Trophoblast cell (in vitro differentiated cells and primary cell): Measurements from ENCODE around the gene PARD6B.
"Not testable (repeated sequence)": the region's sequence is repeated elsewhere in the genome, so short reads cannot be mapped to it uniquely, and the experiment has no call there.

Experiments used
- DNase-seq, 2 donors: peaks; one replicate each; pipeline ENCODE4 v3.0.0-alpha.2; 2016
- H2AFZ ChIP-seq: 2 replicates; pipeline ENCODE4 v1.6.1; 2013; ENCODE audit warnings: low read length, moderate library complexity, mild to moderate bottlenecking; ENCODE audit not compliant: insufficient read depth, poor library complexity
- H2AK5ac ChIP-seq: 2 replicates; pipeline ENCODE4 v1.6.1; 2013; ENCODE audit warnings: mild to moderate bottlenecking, low read length
- H2BK120ac ChIP-seq: 2 replicates; pipeline ENCODE4 v1.6.1; 2013; ENCODE audit warnings: low read length, mild to moderate bottlenecking, moderate library complexity; ENCODE audit not compliant: insufficient read depth, poor library complexity
- H2BK12ac ChIP-seq: 2 replicates; pipeline ENCODE4 v1.6.1; 2013; ENCODE audit warnings: mild to moderate bottlenecking, low read length, moderate library complexity
- H2BK5ac ChIP-seq: 2 replicates; pipeline ENCODE4 v1.6.1; 2013; ENCODE audit warnings: low read length, low read depth, moderate library complexity, mild to moderate bottlenecking; ENCODE audit not compliant: poor library complexity
- H3K14ac ChIP-seq: 2 replicates; pipeline ENCODE4 v1.6.1; 2013; ENCODE audit warnings: mild to moderate bottlenecking, low read length
- H3K18ac ChIP-seq: 2 replicates; pipeline ENCODE4 v1.6.1; 2013; ENCODE audit warnings: mild to moderate bottlenecking, low read length
- H3K23ac ChIP-seq: 2 replicates; pipeline ENCODE4 v1.6.1; 2013; ENCODE audit warnings: low read length
- H3K27ac ChIP-seq: 2 replicates; pipeline ENCODE4 v1.5.1; 2013; ENCODE audit warnings: low read depth, mild to moderate bottlenecking, inconsistent platforms, low read length, moderate library complexity
- H3K27me3 ChIP-seq: 2 replicates; pipeline ENCODE4 v1.6.1; 2013; ENCODE audit warnings: inconsistent platforms, mild to moderate bottlenecking, low read length, moderate library complexity; ENCODE audit not compliant: insufficient read depth
- H3K36me3 ChIP-seq, 2 experiments: 1 replicate in 1 of 2; 2 replicates in 1 of 2; pipeline ENCODE4 v1.6.1; 2013; ENCODE audit warnings: low read length in 2 of 2, mild to moderate bottlenecking in 2 of 2, moderate library complexity in 1 of 2; ENCODE audit not compliant: insufficient read depth in 2 of 2, control insufficient read depth in 1 of 2
- H3K4ac ChIP-seq: 2 replicates; pipeline ENCODE4 v1.6.1; 2013; ENCODE audit warnings: low read depth, mild to moderate bottlenecking, low read length, moderate library complexity
- H3K4me1 ChIP-seq, 2 experiments: 1 replicate in 1 of 2; 2 replicates in 1 of 2; pipeline ENCODE4 v1.6.1; 2013; ENCODE audit warnings: low read length in 2 of 2, mild to moderate bottlenecking in 2 of 2, moderate library complexity in 1 of 2; ENCODE audit not compliant: insufficient read depth in 2 of 2, control insufficient read depth in 1 of 2
- H3K4me2 ChIP-seq: 2 replicates; pipeline ENCODE4 v1.6.1; 2013; ENCODE audit warnings: inconsistent platforms, mild to moderate bottlenecking, low read length, moderate library complexity
- H3K4me3 ChIP-seq: 2 replicates; pipeline ENCODE4 v1.5.1; 2013; ENCODE audit warnings: mild to moderate bottlenecking, low read depth, low read length, inconsistent platforms
- H3K79me1 ChIP-seq: one replicate; pipeline ENCODE4 v1.6.1; 2013; ENCODE audit warnings: low read length
- H3K79me2 ChIP-seq: 2 replicates; pipeline ENCODE4 v1.6.1; 2013; ENCODE audit warnings: low read length, mild to moderate bottlenecking; ENCODE audit not compliant: control insufficient read depth, insufficient read depth, poor library complexity
- H3K9ac ChIP-seq: 2 replicates; pipeline ENCODE4 v1.6.1; 2013; ENCODE audit warnings: mild to moderate bottlenecking, low read length
- H3K9me3 ChIP-seq: 2 replicates; pipeline ENCODE4 v1.6.1; 2013; ENCODE audit warnings: low read depth, mild to moderate bottlenecking, control low read depth, inconsistent platforms, low read length; ENCODE audit not compliant: insufficient read depth
- H4K12ac ChIP-seq: 2 replicates; pipeline ENCODE4 v1.6.1; 2013; ENCODE audit warnings: low read depth, mild to moderate bottlenecking, low read length, moderate library complexity
- H4K8ac ChIP-seq: 2 replicates; pipeline ENCODE4 v1.6.1; 2013; ENCODE audit warnings: low read depth, mild to moderate bottlenecking, low read length, moderate library complexity
- H4K91ac ChIP-seq: one replicate; pipeline ENCODE4 v1.6.1; 2013; ENCODE audit warnings: low read depth, mild to moderate bottlenecking, low read length, moderate library complexity
- WGBS: extraction: QIAGEN DNeasy Blood & Tissue Kit; methylation state at CpG from one replicate; pipeline ENCODE4 v1.1.7; 2013; ENCODE audit warnings: missing lambda C conversion rate; ENCODE audit not compliant: insufficient read length, insufficient coverage; ENCODE audit errors: extremely low coverage; 5-methylcytosine and 5-hydroxymethylcytosine counted together

The PARD6B gene

DNA sequence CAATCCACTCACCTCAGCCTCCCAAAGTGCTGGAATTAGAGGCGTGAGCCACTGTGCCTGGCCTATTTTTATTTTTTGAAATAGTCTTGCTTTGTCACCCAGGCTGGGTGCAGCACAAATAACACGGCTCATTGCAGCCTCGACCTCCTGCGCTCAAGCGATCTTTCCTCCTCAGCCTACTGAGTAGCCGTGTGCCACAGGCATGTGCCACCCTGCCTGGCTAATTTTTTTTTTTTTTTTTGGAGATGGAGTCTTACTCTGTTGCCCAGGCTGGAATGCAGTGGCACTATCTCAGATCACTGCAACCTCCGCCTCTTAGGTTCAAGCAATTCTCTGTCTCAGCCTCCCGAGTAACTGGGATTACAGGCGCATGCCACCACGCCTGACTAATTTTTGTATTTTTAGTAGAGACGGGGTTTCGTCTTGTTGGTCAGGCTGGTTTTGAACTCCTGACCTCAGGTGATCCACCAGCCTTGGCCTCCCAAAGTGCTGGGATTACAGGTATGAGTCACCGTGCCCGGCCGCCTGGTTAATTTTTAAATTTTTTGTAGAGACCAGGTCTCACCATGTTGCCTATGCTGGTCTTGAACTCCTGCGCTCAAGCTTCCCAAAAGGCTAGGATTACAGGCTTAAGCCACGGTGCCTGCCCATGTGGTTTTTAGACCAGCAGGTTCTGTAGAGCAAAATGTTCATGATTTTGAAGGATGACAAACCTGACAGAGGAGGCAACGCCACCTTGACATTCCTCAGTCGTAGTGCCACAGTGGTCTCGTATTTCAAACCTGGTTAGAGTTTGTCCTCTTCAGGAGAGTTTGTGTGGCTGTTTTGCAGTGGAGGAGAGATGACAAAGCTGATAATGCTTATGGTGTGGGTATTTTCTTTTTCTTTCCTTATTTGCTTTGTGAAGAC is 32.4 kb downstream of the PARD6B start:
- Histone ChIP-seq H2AK5ac (peak overlapping the region; percentile 77), H3K18ac (peak overlapping the region; percentile 18), H3K4me1 (peaks cover 14 to 27% of the 10 kb centered on the region in 2 experiments), H2BK120ac (peak overlapping the region; percentile 85), H4K8ac (peak overlapping the region; percentile 53), H3K79me1 (peaks cover 19% of the 10 kb centered on the region), H2BK12ac (peak overlapping the region; percentile 93)
- not testable (repeated sequence) for H3K36me3 ChIP-seq, H3K4me2 ChIP-seq, H3K23ac ChIP-seq, H2AFZ ChIP-seq, H4K91ac ChIP-seq, H3K14ac ChIP-seq, H3K27me3 ChIP-seq, H2BK5ac ChIP-seq, H3K4ac ChIP-seq, H3K79me2 ChIP-seq, H3K9me3 ChIP-seq, H3K27ac ChIP-seq, H3K9ac ChIP-seq, H4K12ac ChIP-seq, H3K4me3 ChIP-seq
- peak; percentile 75 to 80 for DNase-seq
- WGBS: no CpG with 5 or more reads among the region's 20 CpGs

DNA sequence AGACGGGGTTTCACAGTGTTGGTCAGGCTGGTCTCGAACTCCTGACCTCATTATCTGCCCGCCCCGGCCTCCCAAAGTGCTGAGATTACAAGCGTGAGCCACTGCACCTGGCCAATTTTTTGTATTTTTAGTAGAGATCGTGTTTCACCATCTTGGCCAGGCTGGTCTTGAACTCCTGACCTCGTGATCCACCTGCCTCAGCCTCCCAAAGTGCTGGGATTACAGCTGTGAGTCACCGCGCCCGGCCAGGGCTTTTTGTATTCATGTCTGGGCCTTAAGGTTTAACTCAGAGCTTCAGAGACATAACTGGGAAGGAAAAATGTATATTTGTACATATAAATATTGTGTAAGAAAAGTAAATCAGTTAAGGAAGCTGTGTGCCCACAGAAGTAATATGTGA is 33.9 kb downstream of the PARD6B start:
- H3K4me1 ChIP-seq: peaks cover 14 to 26% of the 10 kb centered on the region in 2 experiments
- H3K79me2 ChIP-seq, H4K8ac ChIP-seq, DNase-seq, H3K23ac ChIP-seq, H4K91ac ChIP-seq, H3K27me3 ChIP-seq, H3K9ac ChIP-seq, H3K4me2 ChIP-seq, H3K27ac ChIP-seq, H3K14ac ChIP-seq, H3K18ac ChIP-seq, H2BK12ac ChIP-seq, H4K12ac ChIP-seq, H3K4ac ChIP-seq, H3K36me3 ChIP-seq, H2BK5ac ChIP-seq, H2AK5ac ChIP-seq, H3K9me3 ChIP-seq, H2BK120ac ChIP-seq, H2AFZ ChIP-seq, H3K4me3 ChIP-seq: not testable (repeated sequence)
- no CpG with 5 or more reads among the region's 10 CpGs for whole genome bisulfite sequencing
- H3K79me1 ChIP-seq: peaks cover 17% of the 10 kb centered on the region

DNA sequence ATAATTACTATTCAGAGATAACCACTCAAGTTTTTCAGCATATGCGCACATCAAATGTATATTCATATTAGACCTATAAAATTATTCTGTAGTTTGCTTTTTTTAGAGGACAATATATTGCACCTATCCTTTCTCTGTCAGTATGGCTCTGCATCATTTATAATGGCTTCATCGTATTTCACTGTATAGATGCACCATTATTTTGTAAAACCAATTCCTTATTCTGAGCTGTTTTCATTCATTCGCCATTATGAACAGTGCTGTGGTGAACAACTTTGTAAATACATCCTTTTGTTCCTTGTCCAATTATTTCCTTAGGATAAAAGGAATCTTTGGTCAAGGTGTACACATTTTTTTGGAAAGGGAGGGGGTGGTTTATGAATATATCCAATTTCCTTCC is 34.3 kb downstream of the PARD6B start:
- Histone ChIP-seq H2BK120ac (no peak overlapping the region), H3K4me3 (no peak overlapping the region), H4K91ac (no peak overlapping the region), H4K8ac (no peak overlapping the region), H3K14ac (no peak overlapping the region), H3K9ac (no peak overlapping the region), H3K4ac (no peak overlapping the region), H3K23ac (no peak overlapping the region), H3K27me3 (no peaks in the 10 kb centered on the region), H2BK12ac (no peak overlapping the region), H3K4me2 (no peak overlapping the region), H2BK5ac (no peak overlapping the region), H3K4me1 (peaks cover 14 to 24% of the 10 kb centered on the region in 2 experiments), H4K12ac (no peak overlapping the region), H2AK5ac (no peak overlapping the region), H2AFZ (no peak overlapping the region), H3K79me2 (no peaks in the 10 kb centered on the region), H3K9me3 (no peaks in the 10 kb centered on the region), H3K79me1 (peaks cover 15% of the 10 kb centered on the region), H3K36me3 (no peaks in the 10 kb centered on the region), H3K18ac (no peak overlapping the region), H3K27ac (no peak overlapping the region)
- no CpG with 5 or more reads among the region's 3 CpGs for WGBS
- no peak for DNase-seq

DNA sequence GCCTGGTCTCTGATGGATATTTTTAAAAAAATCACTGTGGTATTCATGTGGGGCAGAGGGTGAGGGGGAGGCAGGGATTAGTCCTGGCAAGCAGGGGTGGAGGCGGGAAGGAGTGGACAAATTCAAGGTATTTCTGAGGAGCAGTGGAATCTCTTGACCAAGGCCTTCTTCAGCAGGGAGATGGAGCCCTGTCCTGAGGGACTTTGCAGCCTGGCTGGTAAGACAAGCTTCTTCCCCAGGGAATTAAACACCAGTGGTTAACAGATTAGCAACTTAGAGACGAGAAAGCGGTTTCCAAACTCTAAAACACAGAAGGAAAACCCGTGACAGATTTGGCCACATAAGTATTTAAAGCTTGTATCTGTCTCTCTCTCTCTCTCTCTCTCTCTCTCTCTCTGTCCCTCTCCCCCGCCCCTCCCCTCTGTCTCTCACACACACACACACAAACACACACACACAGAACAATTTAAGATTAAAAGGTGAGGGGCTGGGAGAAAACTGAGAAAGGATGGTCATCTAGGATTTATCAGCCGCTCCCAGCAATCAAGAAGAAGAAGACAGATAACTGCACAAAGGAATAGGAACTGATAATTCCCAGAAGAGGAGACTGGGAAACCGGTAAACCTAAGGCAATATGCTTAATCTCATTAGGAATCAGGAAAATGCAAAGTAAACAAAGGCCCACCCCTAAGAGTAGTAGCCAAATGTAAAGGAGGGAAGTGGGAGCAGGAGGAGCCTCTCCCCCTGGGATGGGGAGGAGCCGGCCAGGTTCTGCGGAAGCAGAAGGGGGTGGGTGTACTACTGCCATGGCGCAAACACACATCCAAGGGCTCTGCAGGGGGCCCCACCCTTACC is 35.8 kb downstream of the PARD6B start:
- H4K91ac ChIP-seq, H3K36me3 ChIP-seq, H4K12ac ChIP-seq, DNase-seq, H3K27ac ChIP-seq, H3K79me2 ChIP-seq, H3K4ac ChIP-seq, H3K9me3 ChIP-seq, H3K9ac ChIP-seq, H3K23ac ChIP-seq, H3K14ac ChIP-seq, H2BK5ac ChIP-seq, H2AK5ac ChIP-seq, H3K4me3 ChIP-seq, H3K27me3 ChIP-seq, H3K4me2 ChIP-seq, H3K18ac ChIP-seq, H3K79me1 ChIP-seq: not testable (repeated sequence)
- peak overlapping the region; percentile 6 for H2BK120ac ChIP-seq
- no CpG with 5 or more reads among the region's 10 CpGs for WGBS
- peak overlapping the region; percentile 29 for H4K8ac ChIP-seq
- peak overlapping the region; percentile 53 for H2AFZ ChIP-seq
- peak overlapping the region; percentile 13 for H2BK12ac ChIP-seq
- H3K4me1 ChIP-seq: peaks cover 14 to 18% of the 10 kb centered on the region in 2 experiments
